ENCODE results near the gene MVD.

- TF ChIP-seq, protein P1, sequence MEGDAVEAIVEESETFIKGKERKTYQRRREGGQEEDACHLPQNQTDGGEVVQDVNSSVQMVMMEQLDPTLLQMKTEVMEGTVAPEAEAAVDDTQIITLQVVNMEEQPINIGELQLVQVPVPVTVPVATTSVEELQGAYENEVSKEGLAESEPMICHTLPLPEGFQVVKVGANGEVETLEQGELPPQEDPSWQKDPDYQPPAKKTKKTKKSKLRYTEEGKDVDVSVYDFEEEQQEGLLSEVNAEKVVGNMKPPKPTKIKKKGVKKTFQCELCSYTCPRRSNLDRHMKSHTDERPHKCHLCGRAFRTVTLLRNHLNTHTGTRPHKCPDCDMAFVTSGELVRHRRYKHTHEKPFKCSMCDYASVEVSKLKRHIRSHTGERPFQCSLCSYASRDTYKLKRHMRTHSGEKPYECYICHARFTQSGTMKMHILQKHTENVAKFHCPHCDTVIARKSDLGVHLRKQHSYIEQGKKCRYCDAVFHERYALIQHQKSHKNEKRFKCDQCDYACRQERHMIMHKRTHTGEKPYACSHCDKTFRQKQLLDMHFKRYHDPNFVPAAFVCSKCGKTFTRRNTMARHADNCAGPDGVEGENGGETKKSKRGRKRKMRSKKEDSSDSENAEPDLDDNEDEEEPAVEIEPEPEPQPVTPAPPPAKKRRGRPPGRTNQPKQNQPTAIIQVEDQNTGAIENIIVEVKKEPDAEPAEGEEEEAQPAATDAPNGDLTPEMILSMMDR (IDR thresholded peaks at IDR 0.05) = no peak
- TF ChIP-seq POLR2AphosphoS5 (IDR thresholded peaks at IDR 0.05) = peak; percentile 23
Measured at GRCh38 chr16:88688013-88688778, 25.3 kb upstream of the MVD start.
